C4-2B (cell line): ENCODE results near the gene SIRT3.
A peak's percentile ranks its signal among the peaks of the same experiment; 100 is the strongest.

Source experiments
- H3K27ac ChIP-seq: fragments of 450-650 bp; 2 replicates; pipeline ENCODE4 v1.5.1; 2017
- CTCF ChIP-seq: fragments of 450-650 bp; conservative IDR thresholded peaks from 2 replicates; pipeline ENCODE4 v1.5.1; 2017; ENCODE audit warnings: mild to moderate bottlenecking
- ZFX ChIP-seq: fragments of 450-650 bp; IDR thresholded peaks from 2 replicates; pipeline ENCODE4 v1.6.1; 2017

Gene SIRT3

GRCh38 chr11:235997-236773, at the start of gene SIRT3:
SIRT3 (minus strand) TSS chr11:236342; CDS start chr11:236328, 14 bp downstream.
- TF ChIP-seq ZFX (peak; percentile 86), CTCF (no peak)
- H3K27ac ChIP-seq: peak within 1 kb of the TSS; percentile 96

GRCh38 chr11:285894-286220, 49.7 kb upstream of the SIRT3 start:
- H3K27ac ChIP-seq: no peak overlapping the region
- no peak for TF ChIP-seq ZFX
- TF ChIP-seq CTCF: no peak

DNA sequence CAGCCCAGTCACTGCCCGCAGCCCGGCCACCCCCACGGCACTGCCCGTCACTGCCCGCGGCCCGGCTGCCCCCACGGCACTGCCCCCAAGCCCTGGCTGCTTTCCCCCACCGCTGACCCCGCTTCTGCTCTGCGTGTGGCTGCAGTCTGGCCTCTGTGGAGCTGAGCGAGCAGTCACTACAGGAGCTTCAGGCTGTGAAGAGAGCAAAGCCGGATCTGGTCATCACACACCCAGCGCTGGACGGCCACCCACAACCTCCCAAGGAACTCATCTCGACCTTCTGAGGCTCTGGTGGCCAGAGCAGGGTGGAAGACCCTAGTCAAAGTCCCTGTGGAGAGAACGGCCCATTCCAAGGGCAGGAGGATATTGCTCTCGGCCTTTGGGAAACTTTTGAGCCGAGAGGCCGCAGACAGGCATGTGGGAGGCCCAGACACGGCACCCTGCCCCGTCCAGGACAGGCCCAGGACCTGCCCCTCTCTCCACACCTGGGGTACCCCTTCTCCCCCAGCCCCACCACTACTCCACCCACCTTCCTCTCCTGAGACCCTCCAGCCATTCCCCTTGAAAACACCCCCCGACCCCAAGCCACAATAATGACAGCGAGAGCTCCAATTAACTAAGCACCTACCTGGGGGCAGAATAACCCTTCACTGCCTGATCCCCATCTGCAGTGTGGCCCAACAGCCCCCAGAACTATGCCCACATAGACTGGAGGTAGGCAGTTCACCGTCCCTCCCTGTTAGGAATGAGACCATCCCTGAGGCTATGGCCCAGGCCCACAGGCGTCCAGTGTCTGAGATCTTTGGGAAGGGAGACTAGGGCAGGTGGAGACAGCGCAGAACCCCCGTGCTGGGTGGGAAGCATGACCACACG, 49.1 kb upstream of the SIRT3 start:
- TF ChIP-seq ZFX: no peak
- TF ChIP-seq CTCF: no peak
- no peak overlapping the region for H3K27ac ChIP-seq

DNA sequence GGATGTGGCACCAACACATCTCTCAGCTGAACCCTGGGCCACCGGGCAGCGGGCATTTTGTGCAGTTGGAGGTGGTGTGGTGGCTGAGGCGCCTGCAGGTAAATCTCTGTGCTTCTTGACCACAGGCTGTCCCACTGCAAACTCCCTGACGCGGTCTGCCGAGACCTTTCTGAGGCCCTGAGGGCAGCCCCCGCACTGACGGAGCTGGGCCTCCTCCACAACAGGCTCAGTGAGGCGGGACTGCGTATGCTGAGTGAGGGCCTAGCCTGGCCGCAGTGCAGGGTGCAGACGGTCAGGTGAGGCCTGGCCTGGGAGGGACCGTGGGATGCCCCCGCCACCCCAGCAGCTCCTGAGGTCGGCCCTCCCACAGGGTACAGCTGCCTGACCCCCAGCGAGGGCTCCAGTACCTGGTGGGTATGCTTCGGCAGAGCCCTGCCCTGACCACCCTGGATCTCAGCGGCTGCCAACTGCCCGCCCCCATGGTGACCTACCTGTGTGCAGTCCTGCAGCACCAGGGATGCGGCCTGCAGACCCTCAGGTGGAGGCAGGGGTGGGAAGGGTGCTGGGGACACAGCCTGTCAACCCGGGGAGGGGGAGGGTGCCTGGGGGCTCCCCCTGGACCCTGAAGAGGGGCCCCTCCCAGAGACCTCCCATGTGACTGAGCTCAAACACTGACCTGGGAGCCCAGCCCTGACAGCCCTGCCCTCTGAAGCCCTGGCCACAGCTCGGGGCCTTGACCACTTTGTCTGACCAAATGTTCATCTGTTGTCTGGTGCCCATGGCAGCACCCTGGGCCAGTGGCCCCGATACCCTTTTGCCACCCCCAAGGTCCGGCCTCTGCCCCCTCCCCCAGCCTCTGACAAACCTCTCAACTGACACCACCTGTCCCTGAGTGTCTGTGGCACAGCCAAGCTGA, 48.2 kb upstream of the SIRT3 start:
- H3K27ac ChIP-seq: no peak overlapping the region
- TF ChIP-seq ZFX (no peak), CTCF (no peak)

DNA sequence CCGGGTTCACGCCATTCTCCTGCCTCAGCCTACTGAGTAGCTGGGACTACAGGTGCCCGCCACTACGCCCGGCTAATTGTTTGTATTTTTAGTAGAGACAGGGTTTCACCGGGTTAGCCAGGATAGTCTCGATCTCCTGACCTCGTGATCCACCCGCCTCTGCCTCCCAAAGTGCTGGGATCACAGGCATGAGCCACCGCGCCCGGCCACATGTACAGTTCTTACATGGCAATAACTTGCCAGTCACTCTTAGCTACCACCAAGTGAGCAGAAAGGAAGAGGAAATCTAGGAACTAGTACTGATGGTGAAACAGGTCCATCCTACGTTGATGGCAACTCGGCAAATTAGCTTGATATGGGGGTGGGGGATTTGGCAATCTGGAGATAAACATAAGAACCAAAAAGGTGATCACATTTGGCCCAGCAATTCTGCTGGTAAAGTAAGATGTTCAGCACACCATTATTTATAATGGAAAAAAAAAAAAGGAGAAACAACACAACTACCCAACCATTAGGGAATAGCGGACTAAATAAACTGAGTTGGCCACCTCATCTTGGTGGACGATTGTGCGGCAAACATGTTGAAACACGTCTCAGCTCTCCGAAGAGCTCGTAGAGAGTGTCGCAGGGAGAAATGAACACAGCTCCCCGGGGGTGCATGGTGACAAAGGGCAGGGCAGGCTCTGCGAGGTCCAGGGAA, 47.4 kb upstream of the SIRT3 start:
- H3K27ac ChIP-seq: no peak overlapping the region
- TF ChIP-seq CTCF (no peak), ZFX (no peak)

DNA sequence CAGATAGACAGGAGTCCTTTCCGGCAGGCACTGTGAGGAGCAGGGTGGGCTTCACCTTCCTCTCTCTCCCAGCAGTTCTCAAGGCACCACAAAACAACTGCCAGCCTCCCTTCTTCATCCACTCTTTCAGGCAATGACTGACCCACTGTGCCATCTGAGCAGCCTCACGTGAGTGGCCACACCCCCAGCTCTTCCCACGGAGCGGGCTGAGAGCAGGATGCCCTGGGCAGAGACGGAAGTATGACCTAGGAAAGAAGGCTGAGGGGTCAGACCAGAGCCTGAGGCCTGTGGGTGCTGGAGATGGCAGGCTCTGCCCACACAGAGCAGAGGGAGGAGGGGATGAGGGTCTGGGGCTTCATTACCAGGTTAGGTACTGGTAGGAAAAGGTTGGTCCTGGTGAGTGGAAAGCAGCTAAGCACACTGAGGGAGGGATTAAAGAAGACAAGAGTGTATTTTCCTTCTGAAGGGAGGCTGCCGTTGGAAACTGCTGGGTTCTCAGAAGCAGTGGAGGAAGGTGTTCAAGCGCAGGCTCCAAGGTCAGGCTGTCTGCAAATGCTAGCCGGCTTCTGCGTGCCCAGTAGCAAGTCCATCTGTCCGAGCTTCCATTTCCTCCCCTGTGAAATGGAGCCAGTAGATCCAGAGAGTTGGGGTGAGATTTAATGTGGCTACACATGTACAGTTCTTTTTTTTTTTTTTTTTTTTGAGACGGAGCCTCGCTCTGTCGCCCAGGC, 46.7 kb upstream of the SIRT3 start:
- no peak overlapping the region for H3K27ac ChIP-seq
- TF ChIP-seq CTCF (no peak), ZFX (no peak)
